GM19099 (cell line): ENCODE data around the gene POM121L12.

Source experiments
- POLR2A ChIP-seq: IDR thresholded peaks from 3 replicates; pipeline ENCODE4 v1.6.1; 2011; ENCODE audit warnings: low read depth; ENCODE audit not compliant: insufficient read length; ENCODE audit errors: extremely low read depth

POM121L12 gene

GRCh38 chr7:53035499-53036412, at the start of gene POM121L12:
Gene POM121L12, plus strand, starts transcription at chr7:53035633. Its CDS starts 39 bp downstream, at chr7:53035672.
- TF ChIP-seq POLR2A, result no peak

- no peak for TF ChIP-seq POLR2A
Measured at GRCh38 chr7:52992001-52992400, 43.4 kb upstream of the POM121L12 start.

GRCh38 chr7:52992479-52993162, 42.8 kb upstream of the POM121L12 start:
- TF ChIP-seq POLR2A, result no peak

- no peak for TF ChIP-seq POLR2A
Measured at GRCh38 chr7:52995676-52996075, 39.8 kb upstream of the POM121L12 start.

- TF ChIP-seq POLR2A, result no peak
Measured at GRCh38 chr7:53001221-53001620, 34.2 kb upstream of the POM121L12 start.

GRCh38 chr7:53002389-53002788, 33.0 kb upstream of the POM121L12 start:
- no peak for TF ChIP-seq POLR2A

GRCh38 chr7:53003653-53004445, 31.6 kb upstream of the POM121L12 start:
- no peak for TF ChIP-seq POLR2A

- TF ChIP-seq POLR2A, result no peak
Measured at GRCh38 chr7:53013925-53014324, 21.5 kb upstream of the POM121L12 start.

- no peak for TF ChIP-seq POLR2A
Measured at GRCh38 chr7:53015463-53015862, 20.0 kb upstream of the POM121L12 start.

- no peak for TF ChIP-seq POLR2A
Measured at GRCh38 chr7:53022893-53023292, 12.5 kb upstream of the POM121L12 start.

- TF ChIP-seq POLR2A, result no peak
Measured at GRCh38 chr7:53048638-53049037, 13.2 kb downstream of the POM121L12 start.

- TF ChIP-seq POLR2A, result no peak
Measured at GRCh38 chr7:53050433-53050832, 15.0 kb downstream of the POM121L12 start.

- TF ChIP-seq POLR2A, result no peak
Measured at GRCh38 chr7:53059591-53059990, 24.2 kb downstream of the POM121L12 start.

- TF ChIP-seq POLR2A, result no peak
Measured at GRCh38 chr7:53060066-53060465, 24.6 kb downstream of the POM121L12 start.

- no peak for TF ChIP-seq POLR2A
Measured at GRCh38 chr7:53062796-53063195, 27.4 kb downstream of the POM121L12 start.
